HG03060 (cell line): ENCODE results near the gene ZNF446.
A peak's percentile ranks its signal among the peaks of the same experiment; 100 is the strongest.
"Not testable (repeated sequence)": the region's sequence is repeated elsewhere in the genome, so short reads cannot be mapped to it uniquely, and the experiment has no call there.

ENCODE experiments used
- ATAC-seq: cut with Tn5 transposase; IDR thresholded peaks from one replicate; pipeline ENCODE4 v1.9.1; 2021; ENCODE audit warnings: low read depth, moderate number of reproducible peaks; ENCODE audit not compliant: unreplicated experiment

The ZNF446 gene

GRCh38 chr19:58475714-58476497, at the start of gene ZNF446:
Gene ZNF446, plus strand, starts transcription at chr19:58476352. Its CDS starts 867 bp downstream, at chr19:58477219.
- ATAC-seq: peak; percentile 58

GRCh38 chr19:58428617-58429016, 47.5 kb upstream of the ZNF446 start:
- ATAC-seq: no peak

- no peak for ATAC-seq
These were observed 46.4 kb upstream of the ZNF446 start for GRCh38 chr19:58429745-58430144.

GRCh38 chr19:58434217-58434616, 41.9 kb upstream of the ZNF446 start:
- ATAC-seq: no peak

- peak; percentile 96 for ATAC-seq
These were observed 36.3 kb upstream of the ZNF446 start, which contains the start of gene ZNF132 for GRCh38 chr19:58439576-58440554. Gene ZNF132, minus strand, starts transcription at chr19:58440153. Its CDS starts 332 bp downstream, at chr19:58439821.

GRCh38 chr19:58440556-58440955, 35.6 kb upstream of the ZNF446 start:
- no peak for ATAC-seq

GRCh38 chr19:58442986-58443385, 33.2 kb upstream of the ZNF446 start:
- not testable (repeated sequence) for ATAC-seq

GRCh38 chr19:58448860-58449259, 27.3 kb upstream of the ZNF446 start:
- ATAC-seq: not testable (repeated sequence)

- ATAC-seq: not testable (repeated sequence)
These were observed 26.2 kb upstream of the ZNF446 start for GRCh38 chr19:58449980-58450379.

- ATAC-seq: no peak
These were observed 25.2 kb upstream of the ZNF446 start for GRCh38 chr19:58450856-58451357.

GRCh38 chr19:58451358-58452101, 24.6 kb upstream of the ZNF446 start, which contains the start of gene ZNF324B:
Gene ZNF324B, plus strand, starts transcription at chr19:58451622. Its CDS starts 2,080 bp downstream, at chr19:58453702.
- peak; percentile 93 for ATAC-seq

- ATAC-seq: no peak
These were observed 22.4 kb upstream of the ZNF446 start for GRCh38 chr19:58453743-58454142.

- no peak for ATAC-seq
These were observed 20.8 kb upstream of the ZNF446 start for GRCh38 chr19:58455306-58455705.

- ATAC-seq: no peak
These were observed 20.0 kb upstream of the ZNF446 start for GRCh38 chr19:58456111-58456510.

GRCh38 chr19:58460039-58460438, 16.1 kb upstream of the ZNF446 start:
- no peak for ATAC-seq

GRCh38 chr19:58466089-58466759, 9.9 kb upstream of the ZNF446 start:
- no peak for ATAC-seq

- peak; percentile 77 for ATAC-seq
These were observed 9.2 kb upstream of the ZNF446 start, which contains the start of gene ZNF324 for GRCh38 chr19:58466760-58467589. Gene ZNF324, plus strand, starts transcription at chr19:58467080. Its CDS starts 2,106 bp downstream, at chr19:58469186.

GRCh38 chr19:58468216-58468839, 7.8 kb upstream of the ZNF446 start:
- no peak for ATAC-seq
